Putamen (tissue), 1 donor: Measurements from ENCODE around the gene RTN4RL2.

Source experiments
- DNase-seq: peaks from one replicate; pipeline ENCODE4 v3.0.0-alpha.2; 2016; ENCODE audit warnings: low spot score

The RTN4RL2 gene

GRCh38 chr11:57481315-57481714, 21.0 kb downstream of the RTN4RL2 start:
- DNase-seq, result no peak

- DNase-seq, result no peak
Measured at GRCh38 chr11:57481915-57482781, 21.8 kb downstream of the RTN4RL2 start.

- no peak for DNase-seq
Measured at GRCh38 chr11:57482782-57483561, 22.6 kb downstream of the RTN4RL2 start.

GRCh38 chr11:57483562-57483918, 23.2 kb downstream of the RTN4RL2 start:
- DNase-seq, result no peak

- no peak for DNase-seq
Measured at GRCh38 chr11:57484141-57484710, 23.9 kb downstream of the RTN4RL2 start.

- no peak for DNase-seq
Measured at GRCh38 chr11:57485217-57485990, 25.1 kb downstream of the RTN4RL2 start.

GRCh38 chr11:57487021-57487778, 26.9 kb downstream of the RTN4RL2 start:
- DNase-seq, result no peak

GRCh38 chr11:57487920-57488659, 27.8 kb downstream of the RTN4RL2 start:
- DNase-seq, result no peak

- DNase-seq, result no peak
Measured at GRCh38 chr11:57490456-57491248, 30.3 kb downstream of the RTN4RL2 start.

- DNase-seq, result no peak
Measured at GRCh38 chr11:57491371-57492061, 31.2 kb downstream of the RTN4RL2 start.

GRCh38 chr11:57493507-57494503, 33.5 kb downstream of the RTN4RL2 start:
- no peak for DNase-seq

- no peak for DNase-seq
Measured at GRCh38 chr11:57496109-57496820, 35.9 kb downstream of the RTN4RL2 start.

- no peak for DNase-seq
Measured at GRCh38 chr11:57497303-57498247, 37.2 kb downstream of the RTN4RL2 start.

- no peak for DNase-seq
Measured at GRCh38 chr11:57498540-57498939, 38.2 kb downstream of the RTN4RL2 start.

- DNase-seq, result peak; percentile 92
Measured at GRCh38 chr11:57499413-57499982, 39.2 kb downstream of the RTN4RL2 start.

GRCh38 chr11:57499983-57500461, 39.7 kb downstream of the RTN4RL2 start:
- DNase-seq, result no peak
